NB4 (cell line): Measurements from ENCODE around the gene COPE.

Experiments used
- POLR2A ChIP-seq: IDR thresholded peaks from 2 replicates; pipeline ENCODE4 v1.6.1; 2011; ENCODE audit warnings: mild to moderate bottlenecking; ENCODE audit not compliant: insufficient read length; ENCODE audit errors: extremely low read depth
- TF ChIP-seq, protein P1 (sequence below): IDR thresholded peaks from one replicate; pipeline ENCODE4 v1.5.1; 2012; ENCODE audit warnings: low read depth, low read length

DNA sequence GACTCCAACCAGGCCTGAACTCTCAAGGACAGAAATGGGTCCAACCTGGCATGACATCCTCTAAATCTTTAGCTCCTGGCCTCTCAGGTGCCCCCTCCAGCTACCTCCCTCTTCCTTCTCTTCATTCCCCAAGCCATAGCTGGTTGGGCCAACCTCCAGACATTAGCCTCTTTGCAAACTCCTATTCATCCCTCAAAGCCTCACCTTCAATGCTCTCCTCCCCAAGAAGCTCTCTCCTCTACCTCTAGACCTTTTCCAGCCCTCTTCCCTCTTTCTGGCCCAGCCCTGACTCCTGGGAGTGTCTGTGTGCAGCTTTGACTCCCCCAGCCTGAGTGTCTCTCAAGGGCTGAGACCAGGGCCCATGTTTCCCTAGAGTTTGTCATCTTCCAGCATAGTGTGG lies 27.1 kb upstream of the COPE start:
- TF ChIP-seq, protein P1, sequence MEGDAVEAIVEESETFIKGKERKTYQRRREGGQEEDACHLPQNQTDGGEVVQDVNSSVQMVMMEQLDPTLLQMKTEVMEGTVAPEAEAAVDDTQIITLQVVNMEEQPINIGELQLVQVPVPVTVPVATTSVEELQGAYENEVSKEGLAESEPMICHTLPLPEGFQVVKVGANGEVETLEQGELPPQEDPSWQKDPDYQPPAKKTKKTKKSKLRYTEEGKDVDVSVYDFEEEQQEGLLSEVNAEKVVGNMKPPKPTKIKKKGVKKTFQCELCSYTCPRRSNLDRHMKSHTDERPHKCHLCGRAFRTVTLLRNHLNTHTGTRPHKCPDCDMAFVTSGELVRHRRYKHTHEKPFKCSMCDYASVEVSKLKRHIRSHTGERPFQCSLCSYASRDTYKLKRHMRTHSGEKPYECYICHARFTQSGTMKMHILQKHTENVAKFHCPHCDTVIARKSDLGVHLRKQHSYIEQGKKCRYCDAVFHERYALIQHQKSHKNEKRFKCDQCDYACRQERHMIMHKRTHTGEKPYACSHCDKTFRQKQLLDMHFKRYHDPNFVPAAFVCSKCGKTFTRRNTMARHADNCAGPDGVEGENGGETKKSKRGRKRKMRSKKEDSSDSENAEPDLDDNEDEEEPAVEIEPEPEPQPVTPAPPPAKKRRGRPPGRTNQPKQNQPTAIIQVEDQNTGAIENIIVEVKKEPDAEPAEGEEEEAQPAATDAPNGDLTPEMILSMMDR: no peak
- no peak for TF ChIP-seq POLR2A
